Stimulated activated CD4-positive, alpha-beta T cell treated with anti-CD3 and anti-CD28 coated beads, TNF-alpha, amount 100 ng/mL, for 24 hours (primary cell): ENCODE results near the gene ABCG5.

Experiments used
- DNase-seq, 3 experiments: peaks; one replicate each; pipeline ENCODE4 v3.0.0-alpha.2; 2020; ENCODE audit warnings: low read depth in 3 of 3

ABCG5 gene

GRCh38 chr2:43838560-43839267 lies at the start of gene ABCG5, which contains the start of gene ABCG8:
Gene ABCG5, minus strand, starts transcription at chr2:43838839. Its CDS starts 160 bp downstream, at chr2:43838679.
Gene ABCG8, plus strand, starts transcription at chr2:43838971. Its CDS starts 83 bp downstream, at chr2:43839054.
- DNase-seq = no peak

GRCh38 chr2:43887176-43887575 lies 48.5 kb upstream of the ABCG5 start:
- DNase-seq = no peak

GRCh38 chr2:43885132-43885632 lies 46.5 kb upstream of the ABCG5 start:
- no peak for DNase-seq

GRCh38 chr2:43884689-43885088 lies 46.0 kb upstream of the ABCG5 start:
- DNase-seq = no peak

GRCh38 chr2:43882312-43882711 lies 43.7 kb upstream of the ABCG5 start:
- DNase-seq = no peak

GRCh38 chr2:43880952-43881351 lies 42.3 kb upstream of the ABCG5 start:
- DNase-seq = no peak

- no peak for DNase-seq
Observed at GRCh38 chr2:43880471-43880870, 41.8 kb upstream of the ABCG5 start.

- no peak for DNase-seq
Observed at GRCh38 chr2:43879261-43879660, 40.6 kb upstream of the ABCG5 start.

- peak; percentile 27 to 74 (median 28) for DNase-seq
Observed at GRCh38 chr2:43877782-43878464, 39.3 kb upstream of the ABCG5 start.

- no peak for DNase-seq
Observed at GRCh38 chr2:43874776-43875451, 36.3 kb upstream of the ABCG5 start.

DNA sequence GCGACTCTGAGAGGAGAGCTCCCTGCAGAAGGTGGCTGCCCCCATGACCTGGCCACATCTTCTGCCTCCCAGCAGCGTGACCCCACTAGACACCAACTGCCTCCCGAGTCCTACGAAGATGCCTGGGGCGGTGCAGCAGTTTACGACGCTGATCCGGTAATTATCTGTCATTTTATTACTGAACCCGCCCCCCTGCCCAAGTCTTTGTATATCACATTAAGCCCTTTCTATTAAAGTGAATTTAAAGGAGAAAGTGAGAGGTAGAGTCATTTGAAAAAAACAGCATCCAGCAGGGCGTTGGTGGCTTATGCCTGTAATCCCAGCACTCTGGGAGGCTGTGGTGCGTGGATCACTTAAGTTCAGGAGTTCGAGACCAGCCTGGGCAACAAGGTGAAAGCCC lies 33.5 kb upstream of the ABCG5 start:
- no peak for DNase-seq

GRCh38 chr2:43855292-43855691 lies 16.7 kb upstream of the ABCG5 start:
- no peak for DNase-seq

GRCh38 chr2:43854671-43855070 lies 16.0 kb upstream of the ABCG5 start:
- no peak for DNase-seq

GRCh38 chr2:43853141-43854081 lies 14.8 kb upstream of the ABCG5 start:
- no peak for DNase-seq

DNA sequence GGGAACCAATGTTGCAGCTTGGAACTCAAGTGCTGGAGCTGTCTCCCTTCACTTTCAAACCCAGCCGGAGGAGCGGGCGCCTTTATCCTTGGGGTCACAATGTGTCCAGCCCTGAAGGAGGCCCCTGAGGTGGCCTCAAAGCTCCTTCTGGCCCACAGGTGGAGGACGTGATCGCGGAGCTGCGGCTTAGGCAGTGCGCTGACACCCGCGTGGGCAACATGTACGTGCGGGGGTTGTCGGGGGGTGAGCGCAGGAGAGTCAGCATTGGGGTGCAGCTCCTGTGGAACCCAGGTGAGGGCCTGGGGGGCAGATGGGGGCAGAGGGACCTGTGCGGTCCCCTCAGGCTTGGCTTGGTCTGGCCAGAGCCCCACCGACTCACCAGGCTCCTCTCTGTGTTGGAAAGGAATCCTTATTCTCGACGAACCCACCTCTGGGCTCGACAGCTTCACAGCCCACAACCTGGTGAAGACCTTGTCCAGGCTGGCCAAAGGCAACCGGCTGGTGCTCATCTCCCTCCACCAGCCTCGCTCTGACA lies 13.6 kb upstream of the ABCG5 start:
- DNase-seq = no peak

- DNase-seq = no peak
Observed at GRCh38 chr2:43851011-43851980, 12.7 kb upstream of the ABCG5 start.

GRCh38 chr2:43848214-43848613 lies 9.6 kb upstream of the ABCG5 start:
- DNase-seq = no peak

DNA sequence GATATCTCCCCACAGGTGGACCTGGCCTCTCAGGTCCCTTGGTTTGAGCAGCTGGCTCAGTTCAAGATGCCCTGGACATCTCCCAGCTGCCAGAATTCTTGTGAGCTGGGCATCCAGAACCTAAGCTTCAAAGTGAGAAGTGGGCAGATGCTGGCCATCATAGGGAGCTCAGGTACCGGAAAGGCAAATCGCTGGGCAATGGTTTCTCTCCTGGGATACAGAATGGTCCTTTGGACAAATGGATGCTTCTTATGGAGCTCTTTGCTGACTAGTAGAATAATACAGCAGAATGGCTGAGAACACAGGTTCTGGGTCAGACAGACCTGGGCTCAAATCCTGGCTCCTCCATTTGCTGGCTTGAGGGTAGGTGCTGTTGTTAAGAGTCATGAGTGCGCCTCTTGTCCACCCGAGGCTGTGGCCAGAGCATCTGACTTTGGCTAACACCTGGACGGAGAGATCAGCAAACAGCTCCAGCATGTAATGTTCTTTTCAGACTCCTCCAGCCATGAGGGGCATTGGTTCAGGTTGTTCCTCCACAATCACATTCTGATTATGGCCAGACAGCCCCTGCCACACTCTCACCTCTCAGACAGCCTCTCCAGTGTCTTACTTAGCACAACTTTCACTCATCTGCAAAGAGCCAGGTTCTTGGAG lies 7.6 kb upstream of the ABCG5 start:
- no peak for DNase-seq

DNA sequence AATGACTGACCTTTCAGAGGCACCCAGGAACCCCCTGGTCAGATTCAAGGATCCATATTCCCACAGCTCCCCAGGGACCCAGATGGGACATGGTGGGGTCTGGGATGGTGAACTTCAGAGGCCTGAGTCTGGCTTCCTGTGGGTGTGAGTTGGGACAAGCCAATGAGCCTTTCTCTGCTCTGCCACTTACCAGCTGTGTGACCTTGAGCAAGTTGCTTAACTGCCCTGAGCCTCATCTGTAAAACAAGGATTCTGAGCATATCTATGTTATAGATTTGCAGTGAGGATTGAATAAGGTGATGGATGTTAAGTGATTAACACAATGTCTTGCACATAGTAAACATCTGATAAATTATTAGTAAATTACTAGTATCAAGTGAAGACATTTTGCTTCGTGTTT lies 6.5 kb upstream of the ABCG5 start:
- DNase-seq = no peak

- DNase-seq = no peak
Observed at GRCh38 chr2:43842866-43843226, 4.2 kb upstream of the ABCG5 start.
